COLO668 (cell line): ENCODE data around the gene CFAP73.

Source experiments
- DNase-seq: peaks from one replicate; lab custom pipeline; 2025; ENCODE audit not compliant: unreplicated experiment; lab: John Stamatoyannopoulos, UW

The CFAP73 gene

DNA sequence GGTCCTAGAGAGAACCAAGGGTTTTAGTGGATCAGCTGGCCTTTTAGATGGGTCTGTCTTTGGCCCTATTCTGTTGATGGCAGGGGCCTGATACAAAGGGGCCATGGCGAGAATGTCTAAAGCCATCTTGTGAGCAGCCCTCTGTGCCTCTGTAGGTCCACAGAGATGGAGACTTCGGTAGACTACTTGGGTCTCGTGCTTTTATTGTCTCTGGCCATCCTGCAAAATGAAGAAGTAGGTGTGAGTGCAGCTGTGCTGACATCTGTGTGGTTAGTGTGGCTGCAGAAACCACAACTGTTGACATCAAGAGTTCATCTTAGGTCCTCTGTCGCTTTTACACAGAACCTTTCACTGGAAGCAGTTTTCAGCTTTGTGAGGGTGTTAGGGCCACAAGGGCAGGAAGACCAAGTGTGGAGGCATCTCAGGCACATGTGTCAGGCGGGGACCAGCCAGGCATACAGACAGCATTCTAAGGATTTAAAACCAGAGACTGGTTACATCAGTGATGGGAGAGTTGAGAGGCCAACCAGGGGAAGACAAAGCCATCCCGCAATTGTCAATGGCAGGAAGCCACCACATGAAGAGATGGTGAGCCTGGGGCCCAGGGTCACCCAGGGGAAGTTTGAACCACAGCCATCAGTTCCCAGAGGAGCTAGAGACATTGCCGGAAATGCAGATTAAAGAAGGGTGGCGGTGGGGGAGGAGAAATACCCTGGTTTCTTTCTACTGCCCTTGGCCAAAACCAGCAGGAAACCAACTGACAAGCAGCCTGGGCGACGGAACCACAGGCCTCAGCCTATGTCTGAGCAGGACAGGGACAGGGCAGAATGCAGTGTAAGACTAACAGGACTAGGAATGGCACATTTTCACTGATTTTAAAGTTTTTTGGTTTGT lies 58.8 kb downstream of the CFAP73 start:
- DNase-seq = no peak
